ENCODE measurements around the gene NHP2. TPM values are rescaled to one million over a fixed set of nuclear protein-coding genes. Genes with fewer than 3 reads are reported as not detected.
"Not testable (repeated sequence)": the region's sequence is repeated elsewhere in the genome, so short reads cannot be mapped to it uniquely, and the experiment has no call there.

Gene NHP2
- total and polyA plus RNA-seq, 8 donors: 65.0 to 116 (median 97.5) TPM

GRCh38 chr5:178137991-178138390, 15.7 kb downstream of the NHP2 start:
- TF ChIP-seq CTCF (IDR thresholded peaks at IDR 0.05): no peak
- Histone ChIP-seq H3K4me3 (no peak overlapping the region), H3K36me3 (peaks cover 0 to 84% of the 10 kb centered on the region in 2 donors), H3K9me3 (no peaks in the 10 kb centered on the region), H3K27me3 (no peaks in the 10 kb centered on the region), H3K4me1 (no peaks in the 10 kb centered on the region), H3K27ac (no peak overlapping the region)
- intact Hi-C loops (cut with DNase I): no loop called here
- peak in 1 of 4 donors; percentile 61 for DNase-seq
- no peak for ATAC-seq

GRCh38 chr5:178136990-178137389, 16.7 kb downstream of the NHP2 start:
- Histone ChIP-seq H3K36me3 (peaks cover 0 to 74% of the 10 kb centered on the region in 2 donors), H3K9me3 (no peaks in the 10 kb centered on the region), H3K4me3 (no peak overlapping the region), H3K27me3 (no peaks in the 10 kb centered on the region), H3K27ac (no peak overlapping the region), H3K4me1 (peaks cover 0 to 5% of the 10 kb centered on the region in 2 donors)
- intact Hi-C loops (cut with DNase I): no loop called here
- ATAC-seq (no peak), DNase-seq (peak in 1 of 4 donors; percentile 13)
- TF ChIP-seq CTCF (IDR thresholded peaks at IDR 0.05): no peak

GRCh38 chr5:178131446-178131996, 22.2 kb downstream of the NHP2 start:
- DNase-seq (no peak), ATAC-seq (no peak)
- Histone ChIP-seq H3K4me1 (peaks cover 8 to 27% of the 10 kb centered on the region in 2 donors), H3K9me3 (no peaks in the 10 kb centered on the region), H3K4me3 (peak overlapping the region; percentile 76 to 82), H3K27me3 (no peaks in the 10 kb centered on the region), H3K36me3 (peaks cover 0 to 30% of the 10 kb centered on the region in 2 donors), H3K27ac (peak overlapping the region; percentile 82 to 87)
- TF ChIP-seq CTCF (IDR thresholded peaks at IDR 0.05): no peak
- intact Hi-C loops (cut with DNase I): no loop called here

- H3K27ac ChIP-seq: peak within 1 kb of the TSS; percentile 82 to 87
- H3K4me3 ChIP-seq: peak within 1 kb of the TSS; percentile 76 to 82
- H3K36me3 ChIP-seq: peaks cover 0 to 23% of the 10 kb centered on the region in 2 donors
- DNase-seq (peak; percentile 67 to 97 (median 84)), ATAC-seq (peak; percentile 97)
- no peaks in the 10 kb centered on the region for H3K27me3 ChIP-seq
- no peaks in the 10 kb centered on the region for H3K9me3 ChIP-seq
- peaks cover 8 to 27% of the 10 kb centered on the region in 2 donors for H3K4me1 ChIP-seq
- intact Hi-C loops (cut with DNase I): no loop called here
- no peak for TF ChIP-seq CTCF (IDR thresholded peaks at IDR 0.05)
Measured at GRCh38 chr5:178130576-178131445, 22.9 kb downstream of the NHP2 start, which contains the start of gene RMND5B. TSS of gene RMND5B (plus strand) at chr5:178131014. CDS start at chr5:178138120, 7,106 bp downstream.

- H3K9me3 ChIP-seq; intact Hi-C loops (cut with DNase I); H3K27me3 ChIP-seq; DNase-seq: not testable (repeated sequence)
- Histone ChIP-seq H3K27ac (peak overlapping the region; percentile 82 to 87), H3K4me1 (peaks cover 8 to 27% of the 10 kb centered on the region in 2 donors), H3K4me3 (peak overlapping the region; percentile 76 to 82), H3K36me3 (peaks cover 0 to 17% of the 10 kb centered on the region in 2 donors)
- peak; percentile 46 for ATAC-seq
Measured at GRCh38 chr5:178130234-178130575, 23.5 kb downstream of the NHP2 start.
